Activated CD8-positive, alpha-beta memory T cell treated with anti-CD3 and anti-CD28 coated beads for 48 hours (primary cell): ENCODE measurements around the gene ERICH6B.

Source experiments
- DNase-seq, 3 experiments: peaks; one replicate each; pipeline ENCODE4 v3.0.0-alpha.2; 2020; ENCODE audit warnings: low read depth in 2 of 3, low spot score in 2 of 3

Gene ERICH6B

GRCh38 chr13:45506811-45507210 is 108.7 kb downstream of the ERICH6B start:
- no peak for DNase-seq

- DNase-seq, result no peak
Measured at GRCh38 chr13:45503658-45504057, 111.9 kb downstream of the ERICH6B start.

- no peak for DNase-seq
Measured at GRCh38 chr13:45501175-45501526, 114.4 kb downstream of the ERICH6B start.

- no peak for DNase-seq
Measured at GRCh38 chr13:45500492-45501174, 114.9 kb downstream of the ERICH6B start.

GRCh38 chr13:45496942-45497341 is 118.6 kb downstream of the ERICH6B start:
- no peak for DNase-seq

GRCh38 chr13:45492538-45492937 is 123.0 kb downstream of the ERICH6B start:
- no peak for DNase-seq
